Measurements from ENCODE around the gene FAM184A.
A peak's percentile ranks its signal among the peaks of the same experiment; 100 is the strongest.
"Not testable (repeated sequence)": the region's sequence is repeated elsewhere in the genome, so short reads cannot be mapped to it uniquely, and the experiment has no call there.

Gene FAM184A

DNA sequence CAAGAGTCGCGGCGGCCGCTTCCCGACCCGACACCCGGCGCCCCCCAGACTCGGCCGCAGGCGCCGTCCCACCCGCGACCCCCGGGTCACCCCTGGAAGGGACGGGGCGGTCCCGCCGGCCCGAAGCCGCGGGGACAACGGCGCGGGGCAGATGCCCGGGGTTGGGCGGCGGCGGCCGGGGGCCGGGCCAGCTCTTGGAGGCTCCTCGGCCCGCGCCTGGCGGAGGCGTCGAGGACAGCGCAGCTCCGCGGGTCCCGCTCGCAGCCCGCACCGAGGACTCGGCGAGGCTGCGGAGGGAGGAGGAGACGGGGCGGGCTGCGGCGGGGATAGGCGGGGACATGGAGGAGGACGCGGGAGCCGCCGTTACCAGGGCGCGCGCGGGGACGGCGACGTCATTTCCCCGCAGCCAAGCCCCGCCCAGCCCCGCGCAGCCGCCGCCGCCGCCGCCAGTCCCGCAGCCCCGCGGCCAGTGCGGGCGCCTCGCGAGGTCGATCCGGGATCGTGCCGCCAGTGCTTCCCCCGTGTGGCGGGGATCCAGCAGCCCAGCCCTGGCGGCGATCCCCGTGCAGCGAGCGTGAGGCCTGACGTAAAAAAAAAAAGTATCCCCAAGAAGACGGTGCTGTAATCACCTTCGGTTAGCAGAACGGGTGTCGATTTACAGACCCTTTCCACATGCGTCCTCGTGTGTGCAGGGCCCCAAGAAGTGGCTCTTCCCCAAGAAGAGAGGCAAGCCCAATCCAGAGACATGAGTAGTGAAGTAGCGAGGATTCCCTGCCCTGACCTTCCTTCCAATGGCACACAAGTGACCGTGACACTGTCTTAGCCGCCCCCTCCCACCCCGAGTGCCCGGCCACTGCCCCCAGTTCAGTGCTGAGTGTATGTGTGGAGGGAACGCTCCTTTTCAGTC lies at the start of gene FAM184A:
Gene FAM184A, minus strand, starts transcription at position 289 of the 907 bp plus-strand sequence. CDS start 365 bp downstream, outside the sequence.
- peak; percentile 14 for DNase-seq (ENCODE audit: low read depth)

DNA sequence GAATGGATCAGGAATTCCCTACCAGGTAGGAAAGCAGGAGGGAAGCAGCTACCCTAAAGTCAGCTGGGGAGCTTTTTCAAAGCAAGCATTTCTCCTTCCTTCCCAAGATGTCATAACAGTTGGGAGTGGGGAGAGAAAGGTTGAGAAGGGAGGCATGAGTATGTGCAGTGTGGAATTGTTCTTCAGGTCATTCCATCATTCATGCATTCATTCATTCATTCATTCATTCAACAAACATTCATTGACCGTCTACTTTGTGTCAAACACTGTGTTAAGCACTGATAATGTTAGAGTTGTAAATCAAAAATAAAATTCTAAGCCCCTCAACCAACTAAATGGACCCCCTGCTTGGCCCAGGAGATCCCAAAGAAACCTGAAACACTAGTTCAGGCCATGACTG lies 49.2 kb upstream of the FAM184A start:
- DNase-seq (ENCODE audit: low read depth): no peak

GRCh38 chr6:119126826-119127225 lies 48.4 kb upstream of the FAM184A start:
- no peak for DNase-seq (ENCODE audit: low read depth)

DNA sequence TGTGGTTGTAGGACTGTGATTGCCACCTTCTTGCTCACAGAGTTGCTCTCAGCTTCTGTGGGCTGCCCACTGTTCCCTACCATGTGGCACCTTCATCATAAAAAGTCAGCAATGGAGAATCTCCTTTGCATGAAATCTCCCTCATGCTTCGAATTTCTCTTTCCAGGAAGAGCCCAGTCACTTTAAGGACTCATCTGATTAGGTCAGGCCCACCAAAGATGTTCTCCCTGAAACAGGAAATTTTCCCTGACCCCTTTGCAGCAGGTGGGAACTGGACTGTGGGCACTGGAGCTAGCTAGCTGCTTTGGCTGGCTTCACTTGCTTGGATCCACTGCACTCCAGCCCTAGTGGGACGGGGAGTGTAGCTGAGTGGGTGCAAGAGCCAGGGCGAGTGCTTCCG lies 47.7 kb upstream of the FAM184A start:
- no peak for DNase-seq (ENCODE audit: low read depth)

DNA sequence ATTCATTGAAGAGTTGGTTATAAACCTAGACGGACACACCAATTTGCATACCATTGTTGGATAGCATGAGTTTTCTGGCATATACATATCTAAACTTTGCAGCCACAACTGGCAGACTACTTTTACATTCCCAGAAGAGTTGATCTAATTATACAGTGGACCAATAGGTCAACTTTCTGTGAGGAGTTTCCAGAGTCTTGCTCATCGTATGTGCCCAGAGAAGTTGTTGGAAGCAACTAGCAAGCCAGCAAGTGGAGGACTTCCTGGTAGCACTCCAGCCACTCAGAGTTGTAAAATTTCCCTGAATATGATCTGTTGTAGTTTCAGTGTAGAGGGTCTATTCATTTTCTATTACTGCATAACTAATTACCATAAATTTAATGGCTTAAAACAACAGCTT lies 47.1 kb upstream of the FAM184A start:
- DNase-seq (ENCODE audit: low read depth): no peak

DNA sequence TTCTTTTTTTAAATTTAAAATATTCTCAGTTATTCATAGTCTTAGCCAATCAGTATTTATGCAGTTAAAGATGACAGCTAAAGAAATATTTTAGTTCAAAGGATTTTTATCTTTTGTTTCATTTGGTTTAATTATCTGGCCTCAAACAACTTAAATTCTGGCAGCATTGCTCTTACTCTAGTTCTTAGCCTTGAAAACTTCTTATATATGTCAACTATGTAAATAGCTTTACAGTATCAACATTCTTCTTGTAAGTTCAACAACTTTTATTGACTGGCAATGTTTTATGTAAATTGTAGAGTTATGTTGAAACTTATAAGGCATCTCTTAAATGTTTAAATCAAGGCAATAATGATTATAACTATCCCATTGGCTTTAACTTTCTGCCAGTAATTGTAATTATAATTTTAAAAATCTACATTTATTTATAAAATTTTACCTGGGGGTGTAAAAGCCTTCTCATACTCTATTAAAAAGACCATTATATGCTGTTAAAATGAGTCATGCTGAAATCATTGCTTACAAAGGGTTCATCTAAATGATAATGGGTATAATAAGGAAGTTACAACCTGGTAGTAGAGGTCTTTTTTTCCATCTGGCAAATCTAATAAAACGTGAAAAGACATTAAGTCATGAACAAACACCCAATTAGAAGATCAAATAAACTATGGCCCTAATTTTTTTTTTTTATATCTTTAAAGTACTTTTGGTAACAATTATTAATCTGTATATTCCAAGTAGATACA lies 45.8 kb upstream of the FAM184A start:
- DNase-seq (ENCODE audit: low read depth): no peak

DNA sequence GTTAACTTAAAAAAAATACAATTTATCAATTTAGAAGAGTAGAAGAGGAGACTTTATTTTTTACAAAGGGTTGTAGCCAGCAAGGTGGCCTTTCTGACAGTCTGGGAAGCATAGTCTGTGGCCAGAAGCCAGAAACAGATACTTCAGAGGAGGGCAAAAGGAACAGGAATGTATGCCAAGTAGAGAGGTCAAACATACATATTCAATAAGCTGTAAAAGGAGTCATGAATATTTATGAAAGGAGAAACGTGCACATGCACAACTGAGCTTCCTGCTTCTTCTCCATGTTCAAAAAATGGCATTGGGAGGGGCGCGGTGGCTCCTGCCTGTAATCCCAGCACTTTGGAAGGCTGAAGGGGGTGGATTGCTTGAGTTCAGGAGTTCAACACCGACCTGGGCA lies 43.9 kb upstream of the FAM184A start:
- DNase-seq (ENCODE audit: low read depth): no peak

DNA sequence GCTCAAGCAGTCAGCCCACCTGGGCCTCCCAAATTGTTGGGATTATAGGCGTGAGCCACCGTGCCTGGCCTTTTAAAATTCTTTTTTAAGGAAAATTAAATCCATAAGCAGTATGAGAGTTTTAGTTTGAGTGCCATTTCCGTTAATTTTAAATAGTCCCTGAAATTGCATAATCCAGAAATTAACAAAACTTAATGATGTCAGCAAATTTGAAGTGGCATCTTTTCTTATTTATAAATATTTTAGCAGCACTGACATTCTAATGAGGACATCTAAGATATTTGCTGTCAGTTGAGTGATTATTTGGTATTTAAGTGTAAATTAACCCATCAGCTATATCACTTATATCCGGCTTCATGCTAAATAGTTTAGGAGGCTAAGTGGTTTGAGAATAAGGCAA lies 42.9 kb upstream of the FAM184A start:
- DNase-seq (ENCODE audit: low read depth): no peak

DNA sequence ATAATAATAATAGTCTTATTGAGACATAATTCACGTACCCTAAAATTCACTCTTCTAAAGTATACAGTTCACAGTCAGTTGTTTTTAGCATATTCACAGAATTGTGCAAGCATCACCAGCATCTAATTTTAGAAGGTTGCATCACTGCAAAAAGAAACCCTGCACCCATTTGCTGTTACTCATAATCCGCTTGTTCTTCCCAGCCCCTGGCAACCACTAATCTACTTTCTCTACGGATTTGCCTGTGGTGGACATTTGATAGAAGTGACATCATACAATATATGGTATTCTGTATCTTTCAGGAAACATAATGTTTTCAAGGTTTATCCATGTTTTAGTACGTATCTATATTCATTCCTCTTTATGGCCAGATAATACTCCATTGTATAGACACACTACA lies 41.5 kb upstream of the FAM184A start:
- DNase-seq (ENCODE audit: low read depth): peak; percentile 93

DNA sequence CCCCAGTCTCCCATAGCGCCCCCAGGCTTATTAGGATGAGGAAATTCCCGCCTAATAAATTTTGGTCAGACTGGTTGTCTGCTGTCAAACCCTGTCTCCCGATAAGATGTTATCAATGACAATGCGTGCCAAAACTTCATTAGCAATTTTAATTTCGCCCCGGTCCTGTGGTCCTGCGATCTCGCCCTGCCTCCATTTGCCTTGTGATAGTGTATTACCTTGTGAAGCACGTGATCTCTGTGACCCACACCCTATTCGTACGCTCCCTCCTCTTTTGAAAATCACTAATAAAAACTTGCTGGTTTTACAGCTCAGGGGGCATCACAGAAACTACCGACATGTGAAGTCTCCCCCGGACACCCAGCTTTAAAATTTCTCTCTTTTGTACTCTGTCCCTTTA lies 40.6 kb upstream of the FAM184A start:
- DNase-seq (ENCODE audit: low read depth): not testable (repeated sequence)

DNA sequence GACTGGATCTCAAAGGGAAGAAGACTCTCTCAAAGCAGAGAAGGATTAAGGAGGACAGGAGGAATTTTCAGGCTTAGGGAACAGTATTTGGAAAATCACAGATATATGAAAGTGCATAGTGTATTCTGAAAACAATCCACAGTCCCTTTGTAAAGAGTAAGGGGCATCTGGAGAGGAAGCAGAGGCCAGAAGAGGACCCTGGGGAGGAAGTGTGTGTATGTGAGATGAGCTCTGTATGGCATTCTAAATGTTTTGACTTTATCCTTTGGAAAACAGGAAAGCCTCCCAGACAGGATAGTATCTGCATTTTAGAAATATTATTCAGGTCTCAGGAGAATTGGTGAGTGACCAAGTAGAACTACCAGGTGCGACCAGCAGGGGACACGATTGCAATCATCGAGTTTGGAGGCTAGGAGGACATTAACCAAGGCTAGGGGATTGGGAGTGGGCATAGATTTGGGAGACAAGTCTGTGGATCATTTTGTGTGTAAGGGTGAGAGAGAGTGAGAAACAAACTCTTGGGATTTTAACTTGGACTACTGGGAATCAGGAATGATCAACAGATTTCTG lies 38.3 kb upstream of the FAM184A start:
- DNase-seq (ENCODE audit: low read depth): no peak

GRCh38 chr6:119113961-119114360 lies 35.5 kb upstream of the FAM184A start:
- DNase-seq (ENCODE audit: low read depth): no peak

DNA sequence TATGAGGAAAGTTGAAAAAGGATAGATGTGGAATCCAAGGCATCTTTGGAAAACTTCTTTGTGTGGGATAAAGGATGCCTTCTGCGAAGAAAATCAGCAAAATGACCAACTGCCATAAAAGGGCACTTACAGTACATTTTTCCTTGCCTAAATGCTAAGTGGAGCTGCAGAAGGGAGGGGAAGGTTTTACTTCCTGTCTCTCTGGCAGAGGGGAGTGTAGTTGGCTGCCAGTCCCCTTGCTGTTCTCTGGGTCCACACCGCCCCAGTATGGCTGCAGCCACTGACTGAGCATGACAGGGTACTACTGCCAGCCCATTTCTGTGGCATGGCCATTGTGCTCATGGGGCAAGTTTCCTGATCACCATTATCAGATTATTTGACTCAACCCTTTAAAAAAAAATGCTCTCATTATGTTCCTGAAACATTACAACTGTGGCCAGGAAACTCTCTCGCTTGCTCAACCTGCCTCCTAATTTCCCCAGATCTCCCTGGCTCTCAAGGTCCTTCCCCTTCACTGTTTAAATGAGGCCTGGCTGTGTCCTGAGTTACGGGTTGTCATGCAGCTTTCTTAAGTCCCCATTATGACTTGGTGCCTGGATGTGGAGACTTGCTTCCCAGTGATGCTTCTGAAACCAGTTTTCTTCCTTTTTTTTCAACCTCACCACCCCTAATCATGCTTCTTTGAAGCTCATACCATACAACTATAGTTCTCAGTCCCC lies 34.5 kb upstream of the FAM184A start:
- DNase-seq (ENCODE audit: low read depth): no peak

GRCh38 chr6:119110601-119111548 lies 32.4 kb upstream of the FAM184A start:
- DNase-seq (ENCODE audit: low read depth): peak; percentile 35

- DNase-seq (ENCODE audit: low read depth): no peak
These were observed 31.3 kb upstream of the FAM184A start for GRCh38 chr6:119109654-119110325.

DNA sequence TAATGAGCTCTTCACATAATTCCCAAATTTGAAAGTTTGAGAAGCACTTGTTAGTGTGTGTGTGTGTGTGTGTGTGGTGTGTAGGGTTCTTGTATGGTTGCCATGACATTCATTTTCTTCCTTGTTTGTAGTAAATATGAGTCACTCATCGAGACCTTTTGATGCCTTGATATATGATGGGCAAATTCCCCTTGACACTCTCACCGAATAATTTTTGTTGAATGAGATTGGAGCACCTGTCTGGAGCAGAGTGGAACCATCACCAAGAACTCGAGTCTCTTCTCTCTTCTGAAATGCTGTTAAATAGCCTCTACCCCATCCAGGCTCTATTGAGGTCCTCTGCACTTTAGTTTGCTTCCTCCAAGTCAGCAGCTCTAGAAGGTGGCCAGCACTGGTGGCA lies 29.6 kb upstream of the FAM184A start:
- DNase-seq (ENCODE audit: low read depth): no peak

- DNase-seq (ENCODE audit: low read depth): no peak
These were observed 26.8 kb upstream of the FAM184A start for GRCh38 chr6:119105282-119105681.

GRCh38 chr6:119102901-119103300 lies 24.4 kb upstream of the FAM184A start:
- DNase-seq (ENCODE audit: low read depth): no peak

- no peak for DNase-seq (ENCODE audit: low read depth)
These were observed 21.7 kb upstream of the FAM184A start for GRCh38 chr6:119100115-119100514.

DNA sequence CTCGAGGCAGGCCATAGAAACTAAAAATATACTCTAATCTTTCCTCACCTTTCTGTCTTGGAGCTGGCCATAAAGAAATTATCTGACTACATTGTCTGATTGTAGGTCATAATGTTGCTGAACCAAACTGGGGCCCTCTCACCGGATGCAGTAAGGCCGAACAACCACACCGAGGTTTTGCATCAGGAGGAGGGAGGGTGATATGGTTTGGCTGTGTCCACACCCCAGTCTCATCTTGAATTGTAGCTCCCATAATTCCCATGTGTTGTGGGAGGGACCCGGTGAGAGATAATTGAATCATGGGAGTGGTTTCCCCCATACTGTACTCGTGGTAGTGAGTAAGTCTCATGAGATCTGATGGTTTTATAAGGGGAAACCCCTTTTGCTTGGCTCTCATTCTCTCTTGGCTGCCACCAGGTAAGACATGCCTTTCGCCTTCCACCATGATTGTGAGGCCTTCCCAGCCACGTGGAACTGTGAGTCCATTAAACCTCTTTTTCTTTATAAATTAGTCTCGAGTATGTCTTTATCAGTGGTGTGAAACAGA lies 19.4 kb upstream of the FAM184A start:
- not testable (repeated sequence) for DNase-seq (ENCODE audit: low read depth)
